Glutamatergic neuron (in vitro differentiated cells): ENCODE data around the gene SLC25A5. TPM values are rescaled to one million over a fixed set of nuclear protein-coding genes. Genes with fewer than 3 reads are reported as not detected.

Source experiments
- total RNA-seq: library from RNA; stranded (reverse); fragmentation: NEBNext Ultra II Directional; extraction: Animal tissue kit (Norgen Biotek cat#: 25700); gene quantifications from one replicate; pipeline ENCODE4 v1.2.1, GENCODE V29; 2021; ENCODE audit not compliant: unreplicated experiment

The SLC25A5 gene
- total RNA-seq, 1 donor from 2014 or later: 179 TPM

Other genes starting within 250 kb of the SLC25A5 start
- 239 TPM for gene PGRMC1, start 232.2 kb upstream of the SLC25A5 start, total RNA-seq
- 1.0 TPM for gene SLC25A43, start 69.1 kb upstream of the SLC25A5 start, total RNA-seq
- gene STEEP1, start 97.0 kb downstream of the SLC25A5 start, total RNA-seq: 28.7 TPM
- 56.3 TPM for gene UBE2A, start 106.1 kb downstream of the SLC25A5 start, total RNA-seq
- 6.8 TPM for gene NKRF, start 138.0 kb downstream of the SLC25A5 start, total RNA-seq
- gene SEPTIN6, start 224.7 kb downstream of the SLC25A5 start, total RNA-seq: 243 TPM